HG03520 (cell line): Measurements from ENCODE around the gene ANKRD16.
A peak's percentile ranks its signal among the peaks of the same experiment; 100 is the strongest.
"Not testable (repeated sequence)": the region's sequence is repeated elsewhere in the genome, so short reads cannot be mapped to it uniquely, and the experiment has no call there.

ENCODE experiments used
- ATAC-seq: cut with Tn5 transposase; IDR thresholded peaks from one replicate; pipeline ENCODE4 v1.9.1; 2021; ENCODE audit warnings: mild to moderate bottlenecking, moderate library complexity; ENCODE audit not compliant: unreplicated experiment

Gene ANKRD16

GRCh38 chr10:5889624-5890451 lies at the start of gene ANKRD16, which contains the start of gene FBH1:
Gene ANKRD16, minus strand, starts transcription at chr10:5889893. Its CDS starts 539 bp downstream, at chr10:5889354.
Gene FBH1, plus strand, starts transcription at chr10:5890243. Its CDS starts 103 bp downstream, at chr10:5890346.
- peak; percentile 83 for ATAC-seq

GRCh38 chr10:5938291-5938690 lies 48.6 kb upstream of the ANKRD16 start:
- no peak for ATAC-seq

DNA sequence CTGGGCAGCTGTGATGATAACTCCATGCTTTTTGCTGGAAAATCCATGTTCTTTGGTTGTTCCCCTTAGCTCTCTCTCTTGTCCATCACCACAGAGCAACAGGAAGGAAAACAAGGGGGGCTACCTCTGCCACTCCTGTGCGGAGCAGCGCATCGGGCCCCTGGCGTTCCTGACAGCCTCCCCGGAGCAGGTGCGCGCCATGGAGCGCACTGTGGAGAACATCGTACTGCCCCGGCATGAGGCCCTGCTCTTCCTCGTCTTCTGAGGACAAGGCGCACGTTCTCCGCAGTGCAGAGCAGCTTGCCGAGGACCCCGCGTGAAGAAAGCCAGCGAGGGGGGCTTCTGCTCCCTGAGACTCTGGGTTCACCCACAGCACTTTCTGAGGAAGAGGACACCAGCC lies 47.3 kb upstream of the ANKRD16 start:
- no peak for ATAC-seq

DNA sequence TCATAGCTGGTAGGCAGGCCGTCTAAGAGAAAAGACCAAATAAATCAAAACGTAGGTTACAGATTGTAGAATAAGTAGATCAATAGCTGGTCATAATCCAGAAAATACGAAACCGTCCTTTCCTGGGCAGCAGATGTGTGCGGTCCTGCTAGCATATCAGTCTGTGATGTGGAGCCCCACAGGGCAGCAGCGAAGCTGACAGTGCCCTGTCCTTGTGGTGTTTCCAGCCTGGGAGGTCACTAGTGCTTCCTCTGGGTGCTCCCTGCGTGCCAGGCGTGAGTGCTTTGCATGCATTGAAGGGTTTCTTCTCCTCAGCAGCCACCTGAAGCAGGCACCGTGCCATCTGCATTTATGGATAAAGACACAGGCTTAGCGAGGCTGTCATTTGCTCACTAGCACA lies 45.9 kb upstream of the ANKRD16 start:
- ATAC-seq: no peak

DNA sequence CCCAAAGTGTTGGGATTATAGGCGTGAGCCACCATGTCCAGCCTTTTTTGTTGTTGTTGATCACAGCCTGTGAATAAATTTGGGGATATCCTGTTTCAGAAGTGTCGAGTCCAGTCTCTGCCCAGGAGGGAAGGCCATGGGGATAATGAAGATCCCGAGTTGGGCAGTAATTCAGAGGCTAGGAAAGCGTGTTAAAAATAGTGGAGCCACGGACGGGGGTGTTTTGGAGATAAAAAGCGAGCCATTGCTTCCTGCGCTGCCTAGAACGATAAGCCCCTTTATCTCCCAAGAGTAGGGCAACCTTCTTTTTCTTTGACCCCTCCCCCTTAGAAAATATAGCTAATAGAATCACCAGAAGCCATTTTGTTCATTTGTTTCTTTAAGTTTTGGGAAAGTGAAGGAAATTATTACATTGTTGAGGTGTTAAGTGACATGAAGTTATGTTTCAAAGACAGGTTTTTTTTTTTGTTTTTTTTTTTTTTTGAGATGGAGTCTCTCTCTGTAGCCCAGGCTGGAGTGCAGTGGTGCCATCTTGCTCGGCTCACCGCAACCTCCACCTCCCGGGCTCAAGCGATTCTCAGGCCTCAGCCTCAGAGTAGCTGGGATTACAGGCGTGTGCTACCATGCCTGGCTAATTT lies 44.3 kb upstream of the ANKRD16 start:
- no peak for ATAC-seq

GRCh38 chr10:5932345-5932744 lies 42.7 kb upstream of the ANKRD16 start:
- ATAC-seq: no peak

GRCh38 chr10:5930272-5930671 lies 40.6 kb upstream of the ANKRD16 start:
- no peak for ATAC-seq

- ATAC-seq: no peak
Measured at GRCh38 chr10:5929442-5929841, 39.7 kb upstream of the ANKRD16 start.

- no peak for ATAC-seq
Measured at GRCh38 chr10:5927306-5927705, 37.6 kb upstream of the ANKRD16 start.

DNA sequence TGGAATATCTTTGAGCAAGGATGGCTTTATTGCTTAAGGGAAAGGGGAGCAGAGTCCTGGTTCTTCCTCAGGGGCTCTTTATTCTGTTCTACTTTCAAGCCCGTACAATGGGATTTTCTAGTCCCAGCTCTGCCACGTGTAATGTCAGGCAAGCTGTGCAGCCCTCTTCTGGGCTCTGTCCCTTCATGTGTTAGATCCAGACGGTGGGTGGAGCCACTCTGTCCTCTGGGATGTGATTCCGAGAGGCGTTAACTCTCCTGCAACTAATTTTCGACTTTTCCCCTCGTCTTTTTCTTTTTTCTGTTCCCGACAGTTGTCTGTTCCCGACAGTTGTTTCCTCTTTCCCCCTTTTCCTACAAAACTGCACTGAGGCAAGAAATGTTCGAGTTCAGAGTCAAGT lies 35.2 kb upstream of the ANKRD16 start:
- no peak for ATAC-seq

GRCh38 chr10:5921746-5922145 lies 32.1 kb upstream of the ANKRD16 start:
- no peak for ATAC-seq

GRCh38 chr10:5919568-5919967 lies 29.9 kb upstream of the ANKRD16 start:
- ATAC-seq: no peak

DNA sequence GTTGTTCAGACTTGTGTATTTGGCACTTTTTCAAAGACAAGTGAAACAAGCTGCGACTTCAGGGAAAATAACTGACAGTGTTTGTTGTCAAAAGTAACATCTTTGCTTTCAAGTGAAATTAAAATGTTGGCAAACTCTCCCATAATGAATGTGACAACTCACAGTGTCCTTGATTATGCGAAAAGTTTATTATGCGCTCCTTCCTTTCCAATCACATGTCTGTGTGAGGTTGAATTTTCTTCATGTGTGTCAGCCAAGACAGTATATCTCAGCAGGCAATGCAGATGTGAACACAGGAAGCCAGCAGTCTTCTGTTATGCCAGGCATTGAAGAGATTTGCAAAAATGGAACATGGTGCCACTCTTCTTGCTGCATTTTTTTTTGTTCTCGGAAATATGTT lies 29.1 kb upstream of the ANKRD16 start:
- ATAC-seq: no peak

- ATAC-seq: no peak
Measured at GRCh38 chr10:5917305-5917704, 27.6 kb upstream of the ANKRD16 start.

- ATAC-seq: no peak
Measured at GRCh38 chr10:5915451-5915850, 25.8 kb upstream of the ANKRD16 start.

GRCh38 chr10:5913736-5914135 lies 24.0 kb upstream of the ANKRD16 start:
- no peak for ATAC-seq

GRCh38 chr10:5911670-5912069 lies 22.0 kb upstream of the ANKRD16 start:
- no peak for ATAC-seq

- no peak for ATAC-seq
Measured at GRCh38 chr10:5910323-5911100, 20.8 kb upstream of the ANKRD16 start.

DNA sequence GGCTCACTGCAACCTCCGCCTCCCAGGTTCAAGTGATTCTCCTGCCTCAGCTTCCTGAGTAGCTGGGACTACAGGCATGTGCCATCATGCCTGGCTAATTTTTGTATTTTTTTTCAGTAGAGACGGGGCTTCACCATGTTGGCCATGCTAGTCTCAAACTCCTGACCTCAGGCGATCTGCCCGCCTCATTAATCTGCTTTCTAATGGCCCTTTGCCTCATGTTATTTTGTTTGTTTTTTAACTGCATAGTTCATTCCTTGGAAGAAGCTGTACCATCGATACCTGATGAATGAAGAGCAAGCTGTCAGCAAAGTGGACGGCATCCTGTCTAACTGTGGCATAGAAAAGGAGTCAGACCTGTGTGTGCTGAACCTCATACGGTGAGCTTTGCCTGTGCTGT lies 19.0 kb upstream of the ANKRD16 start:
- not testable (repeated sequence) for ATAC-seq

- ATAC-seq: no peak
Measured at GRCh38 chr10:5906651-5907050, 17.0 kb upstream of the ANKRD16 start.

DNA sequence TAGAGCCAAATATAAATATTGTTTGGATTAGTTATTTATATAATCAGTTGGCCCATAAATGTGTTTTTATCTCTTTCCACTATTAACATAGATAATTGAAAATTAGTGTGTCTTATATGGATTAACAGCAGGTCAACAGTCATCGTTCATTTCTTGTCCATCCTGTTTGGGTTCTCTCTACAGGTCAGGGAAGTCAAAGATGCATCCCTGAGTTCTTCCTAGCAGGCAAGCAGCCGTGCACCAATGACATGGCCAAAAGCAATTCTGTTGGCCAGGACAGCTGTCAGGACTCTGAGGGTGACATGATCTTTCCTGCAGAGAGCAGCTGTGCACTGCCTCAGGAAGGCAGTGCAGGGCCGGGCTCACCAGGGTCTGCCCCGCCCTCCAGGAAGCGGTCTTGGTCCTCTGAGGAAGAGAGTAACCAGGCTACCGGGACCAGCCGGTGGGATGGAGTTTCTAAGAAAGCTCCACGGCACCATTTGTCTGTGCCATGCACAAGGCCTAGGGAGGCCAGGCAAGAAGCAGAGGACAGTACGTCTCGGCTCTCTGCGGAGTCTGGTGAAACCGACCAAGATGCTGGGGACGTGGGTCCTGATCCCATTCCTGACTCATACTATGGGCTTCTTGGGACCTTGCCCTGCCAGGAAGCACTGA lies 16.3 kb upstream of the ANKRD16 start:
- ATAC-seq: no peak
